Gastrocnemius medialis (tissue), 4 donors: ENCODE data around the gene RPP25L. TPM values are rescaled to one million over a fixed set of nuclear protein-coding genes. Genes with fewer than 3 reads are reported as not detected.
A peak's percentile ranks its signal among the peaks of the same experiment; 100 is the strongest.

Experiments
- ATAC-seq, 2 donors: fragments of 150-250 bp; one replicate each; pipeline ENCODE4 v1.9.1; 2016
- DNase-seq, 2 donors: peaks; one replicate each; pipeline ENCODE4 v3.0.0-alpha.2; 2019
- H3K27ac ChIP-seq, 4 donors: fragments of 200-600 bp; sonication (generic); 1 replicate in 1 of 4; 2 replicates in 3 of 4; pipeline ENCODE4 v1.5.1; 2016 to 2018; ENCODE audit warnings: mild to moderate bottlenecking in 2 of 4, moderate library complexity in 1 of 4
- H3K27me3 ChIP-seq, 3 donors: fragments of 200-600 bp; sonication (generic) in 2 of 3; 1 replicate in 1 of 3; 2 replicates in 2 of 3; pipeline versions ENCODE4 v1.5.1 to v1.6.0; 2016 to 2019; ENCODE audit warnings: mild to moderate bottlenecking in 1 of 3, moderate library complexity in 1 of 3
- H3K36me3 ChIP-seq, 2 donors: fragments of 200-600 bp; sonication (generic) in 1 of 2; one replicate each; pipeline ENCODE4 v1.5.1; 2017 to 2018
- H3K4me1 ChIP-seq, 2 donors: fragments of 200-600 bp; sonication (generic) in 1 of 2; one replicate each; pipeline ENCODE4 v1.5.1; 2016 to 2017; ENCODE audit warnings: mild to moderate bottlenecking in 2 of 2
- H3K4me3 ChIP-seq, 4 donors: fragments of 200-600 bp; sonication (generic) in 3 of 4; 1 replicate in 1 of 4; 2 replicates in 3 of 4; pipeline ENCODE4 v1.5.1; 2016 to 2019; ENCODE audit warnings: mild to moderate bottlenecking in 2 of 4
- H3K9me3 ChIP-seq, 3 donors: fragments of 200-600 bp; sonication (generic) in 2 of 3; 1 replicate in 1 of 3; 2 replicates in 2 of 3; pipeline ENCODE4 v1.5.1; 2016 to 2019
- POLR2A ChIP-seq, 2 donors: fragments of 450-650 bp; IDR thresholded peaks; one replicate each; pipeline ENCODE4 v1.6.1; 2017; ENCODE audit warnings: antibody characterized with exemption in 2 of 2, mild to moderate bottlenecking in 2 of 2, moderate library complexity in 2 of 2
- in situ Hi-C, 4 donors: fragments of 200-750 bp; cut with MboI; loops; one replicate each; pipeline versions ENCODE4 v1.15.0 to v1.8.0; 2017; ENCODE audit warnings: low sequenced_read_pairs in 4 of 4
- intact Hi-C: fragments of 100-400 bp; cut with DNase I; formaldehyde crosslinking; loops from one replicate; pipeline ENCODE4 v1.15.1; 2023; ENCODE audit warnings: low total_unique reads
- total RNA-seq, 4 donors: library from RNA; depleted of rRNA; stranded (reverse); fragments of >200 nt; gene quantifications; one replicate each; pipeline versions ENCODE4 v1.1.0 to v1.2.3, GENCODE V29; 2016
- TF ChIP-seq, protein P1 (sequence below), 5 experiments: fragments of 450-650 bp in 3 of 5; fragments of 200-600 bp in 2 of 5; sonication (generic) in 2 of 5; IDR thresholded peaks in 4 of 5; conservative IDR thresholded peaks in 1 of 5; 1 replicate in 4 of 5; 2 replicates in 1 of 5; pipeline ENCODE4 v1.5.1; 2016 to 2019; ENCODE audit warnings: antibody characterized with exemption in 5 of 5, mild to moderate bottlenecking in 3 of 5, moderate library complexity in 3 of 5

RPP25L gene
- total RNA-seq, 4 donors from 2014 or later: 53.7 to 138 (median 97.2) TPM

DNA sequence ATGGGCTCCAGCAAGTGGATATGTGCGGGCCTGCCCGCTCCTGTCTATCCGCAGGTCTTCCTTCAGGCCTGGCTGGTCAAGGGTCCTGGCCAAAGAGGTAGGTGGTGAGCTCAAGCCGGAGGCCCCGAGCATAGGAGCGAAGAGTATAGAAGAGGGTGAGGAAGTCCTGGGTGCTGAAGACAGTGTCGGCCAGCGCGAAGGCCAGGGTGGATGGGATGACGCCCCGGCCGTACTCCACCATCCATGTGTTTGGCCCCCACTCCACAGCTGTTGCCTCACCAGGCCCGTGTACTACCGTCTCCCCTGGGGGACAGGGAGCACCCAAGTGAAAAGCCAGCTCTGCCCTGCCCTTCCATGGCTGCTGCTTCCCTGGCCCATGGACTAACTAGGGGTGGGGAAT is 23.7 kb upstream of the RPP25L start:
- Histone ChIP-seq H3K27ac (no peak overlapping the region), H3K9me3 (no peaks in the 10 kb centered on the region), H3K36me3 (no peaks in the 10 kb centered on the region), H3K4me1 (peaks cover 12 to 16% of the 10 kb centered on the region in 2 donors), H3K4me3 (no peak overlapping the region), H3K27me3 (no peaks in the 10 kb centered on the region)
- intact Hi-C loops (no loop called here), in situ Hi-C loops (no loop called here)
- no peak for TF ChIP-seq POLR2A (IDR thresholded peaks at IDR 0.05)
- TF ChIP-seq, protein P1, sequence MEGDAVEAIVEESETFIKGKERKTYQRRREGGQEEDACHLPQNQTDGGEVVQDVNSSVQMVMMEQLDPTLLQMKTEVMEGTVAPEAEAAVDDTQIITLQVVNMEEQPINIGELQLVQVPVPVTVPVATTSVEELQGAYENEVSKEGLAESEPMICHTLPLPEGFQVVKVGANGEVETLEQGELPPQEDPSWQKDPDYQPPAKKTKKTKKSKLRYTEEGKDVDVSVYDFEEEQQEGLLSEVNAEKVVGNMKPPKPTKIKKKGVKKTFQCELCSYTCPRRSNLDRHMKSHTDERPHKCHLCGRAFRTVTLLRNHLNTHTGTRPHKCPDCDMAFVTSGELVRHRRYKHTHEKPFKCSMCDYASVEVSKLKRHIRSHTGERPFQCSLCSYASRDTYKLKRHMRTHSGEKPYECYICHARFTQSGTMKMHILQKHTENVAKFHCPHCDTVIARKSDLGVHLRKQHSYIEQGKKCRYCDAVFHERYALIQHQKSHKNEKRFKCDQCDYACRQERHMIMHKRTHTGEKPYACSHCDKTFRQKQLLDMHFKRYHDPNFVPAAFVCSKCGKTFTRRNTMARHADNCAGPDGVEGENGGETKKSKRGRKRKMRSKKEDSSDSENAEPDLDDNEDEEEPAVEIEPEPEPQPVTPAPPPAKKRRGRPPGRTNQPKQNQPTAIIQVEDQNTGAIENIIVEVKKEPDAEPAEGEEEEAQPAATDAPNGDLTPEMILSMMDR (IDR thresholded peaks at IDR 0.05 in 4 of 5, conservative IDR thresholded peaks at IDR 0.05 in 1 of 5): no peak
- DNase-seq (no peak), ATAC-seq (no peak)

DNA sequence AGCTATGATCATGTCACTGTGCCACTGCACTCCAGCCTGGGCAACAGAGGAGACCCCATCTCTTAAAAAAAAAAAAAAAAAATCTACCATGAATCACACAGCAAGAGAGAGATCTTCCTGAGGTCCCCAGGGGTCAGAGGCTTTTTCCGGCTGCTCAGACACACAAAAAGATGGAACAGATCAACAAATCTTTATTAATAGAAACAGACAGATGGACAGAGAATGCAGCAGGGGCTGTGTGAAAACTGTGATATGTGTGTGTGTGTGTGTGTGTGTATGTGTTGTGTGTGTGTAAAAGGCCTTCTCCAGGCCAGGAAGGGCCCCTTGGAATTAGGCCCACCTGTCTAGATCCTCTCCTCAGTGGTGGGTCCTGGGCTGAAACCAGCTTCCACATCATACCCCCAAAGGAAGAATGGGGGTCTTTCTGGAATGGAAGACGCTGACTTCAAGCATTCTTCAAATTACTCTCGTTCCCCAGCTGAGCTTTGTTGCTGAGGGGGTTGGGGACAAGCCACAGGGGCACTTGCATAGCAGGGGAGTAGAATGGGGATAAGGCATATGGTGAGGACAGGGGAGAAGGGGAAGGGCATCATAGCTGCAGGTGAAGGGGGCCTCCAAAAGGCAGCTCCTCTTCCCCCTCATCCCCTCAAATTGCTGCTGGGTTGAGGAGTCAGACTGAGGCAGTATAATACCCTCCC is 22.8 kb upstream of the RPP25L start:
- DNase-seq: no peak
- no peak for ATAC-seq
- H3K27ac ChIP-seq: no peak overlapping the region
- H3K27me3 ChIP-seq: peaks cover 0 to 2% (median 1%) of the 10 kb centered on the region in 3 donors
- H3K9me3 ChIP-seq: no peaks in the 10 kb centered on the region
- TF ChIP-seq POLR2A (IDR thresholded peaks at IDR 0.05): no peak
- TF ChIP-seq, protein P1 (IDR thresholded peaks at IDR 0.05 in 4 of 5, conservative IDR thresholded peaks at IDR 0.05 in 1 of 5): no peak
- intact Hi-C loops: loop anchor here (1.0 kb wide), 1 partner anchor 22 kb away; the partner anchor contains the start of gene RPP25L
- H3K4me3 ChIP-seq: no peak overlapping the region
- H3K36me3 ChIP-seq: no peaks in the 10 kb centered on the region
- H3K4me1 ChIP-seq: peaks cover 12 to 16% of the 10 kb centered on the region in 2 donors
- in situ Hi-C loops: no loop called here

DNA sequence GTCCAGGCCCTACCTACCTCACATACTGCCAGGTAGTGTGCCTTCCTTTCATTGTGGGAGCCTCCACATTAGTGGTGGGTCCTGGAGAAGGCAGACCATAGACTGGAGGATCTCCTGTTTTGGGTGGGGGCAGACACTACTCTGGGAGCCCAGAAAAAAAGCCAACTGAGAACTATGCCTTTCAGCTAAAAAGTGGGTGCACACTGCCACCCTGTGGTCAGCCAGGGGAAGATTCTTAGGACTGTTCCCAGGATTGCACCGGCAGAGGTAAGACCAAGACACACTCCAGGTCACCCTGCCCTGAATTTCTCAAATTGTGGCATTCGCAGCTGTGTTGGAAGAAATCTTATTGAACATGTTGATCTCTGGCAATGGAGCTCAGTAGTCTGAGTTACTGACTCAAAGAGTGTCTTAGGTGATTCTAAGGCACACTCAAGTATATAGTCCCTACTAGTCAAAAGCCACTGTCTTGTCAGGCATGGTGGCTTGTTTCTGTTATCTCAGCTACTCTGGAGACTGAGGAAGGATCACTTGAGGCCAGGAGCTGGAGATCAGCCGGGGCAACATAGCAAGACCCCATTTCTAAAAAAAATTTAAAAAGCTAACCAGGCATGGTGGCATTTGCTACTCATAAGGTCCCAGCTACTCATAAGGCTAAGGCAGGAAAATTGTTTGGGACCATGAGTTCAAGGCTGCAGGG is 22.1 kb upstream of the RPP25L start:
- peak in 1 of 2 donors; percentile 49 for DNase-seq
- no peaks in the 10 kb centered on the region for H3K36me3 ChIP-seq
- no peak overlapping the region for H3K27ac ChIP-seq
- intact Hi-C loops: loop anchor here (1.0 kb wide), 1 partner anchor 22 kb away; the partner anchor contains the start of gene RPP25L
- TF ChIP-seq POLR2A (IDR thresholded peaks at IDR 0.05): no peak
- TF ChIP-seq, protein P1 (IDR thresholded peaks at IDR 0.05 in 4 of 5, conservative IDR thresholded peaks at IDR 0.05 in 1 of 5): peak; percentile 65 to 89 (median 86)
- peaks cover 2 to 9% (median 8%) of the 10 kb centered on the region in 3 donors for H3K27me3 ChIP-seq
- no peaks in the 10 kb centered on the region for H3K9me3 ChIP-seq
- peaks cover 12 to 21% of the 10 kb centered on the region in 2 donors for H3K4me1 ChIP-seq
- H3K4me3 ChIP-seq: no peak overlapping the region
- ATAC-seq: peak; percentile 34 to 50
- in situ Hi-C loops: no loop called here

DNA sequence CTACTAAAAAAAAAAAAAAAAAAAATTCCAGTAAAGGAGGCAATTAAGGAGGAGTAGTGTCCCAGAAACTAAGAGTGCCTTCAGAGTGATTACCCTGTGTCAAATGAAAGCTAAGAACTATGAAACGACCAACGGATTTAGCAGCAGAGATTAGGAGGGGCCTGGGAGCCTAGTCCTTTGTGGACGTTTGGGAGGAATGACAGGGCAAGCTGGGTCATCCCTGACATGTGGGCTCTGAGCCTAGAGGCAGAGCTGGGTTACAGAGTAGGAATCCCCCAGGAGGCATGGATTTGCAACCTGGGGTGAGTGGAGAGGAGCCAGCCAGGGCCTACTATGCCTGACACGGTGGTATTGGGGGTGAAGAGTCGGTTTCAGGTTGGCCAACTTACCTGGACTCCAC is 21.3 kb upstream of the RPP25L start:
- intact Hi-C loops: no loop called here
- DNase-seq: no peak

More for the DNA sequence above, 21.3 kb upstream of the RPP25L start:
- in situ Hi-C loops: no loop called here
- TF ChIP-seq, protein P1 (IDR thresholded peaks at IDR 0.05 in 4 of 5, conservative IDR thresholded peaks at IDR 0.05 in 1 of 5): no peak
- no peak for TF ChIP-seq POLR2A (IDR thresholded peaks at IDR 0.05)
- Histone ChIP-seq H3K27me3 (peaks cover 7 to 14% (median 14%) of the 10 kb centered on the region in 3 donors), H3K4me1 (peaks cover 6 to 23% of the 10 kb centered on the region in 2 donors), H3K36me3 (no peaks in the 10 kb centered on the region), H3K9me3 (no peaks in the 10 kb centered on the region), H3K4me3 (no peak overlapping the region), H3K27ac (no peak overlapping the region)
- no peak for ATAC-seq
